Thyroid gland (tissue), 4 donors: Measurements from ENCODE around the gene FAM131C.

Source experiments
- POLR2A ChIP-seq, 2 donors: fragments of 450-650 bp; IDR thresholded peaks; one replicate each; pipeline ENCODE4 v1.6.1; 2017; ENCODE audit warnings: antibody characterized with exemption in 2 of 2, mild to moderate bottlenecking in 2 of 2, moderate library complexity in 1 of 2
- TF ChIP-seq, protein P1 (sequence below), 6 experiments: fragments of 200-600 bp in 3 of 6; fragments of 450-650 bp in 3 of 6; sonication (generic) in 3 of 6; IDR thresholded peaks; one replicate each; pipeline ENCODE4 v1.5.1; 2016 to 2019; ENCODE audit warnings: antibody characterized with exemption in 6 of 6, mild to moderate bottlenecking in 2 of 6, inconsistent platforms in 1 of 6, moderate library complexity in 1 of 6

DNA sequence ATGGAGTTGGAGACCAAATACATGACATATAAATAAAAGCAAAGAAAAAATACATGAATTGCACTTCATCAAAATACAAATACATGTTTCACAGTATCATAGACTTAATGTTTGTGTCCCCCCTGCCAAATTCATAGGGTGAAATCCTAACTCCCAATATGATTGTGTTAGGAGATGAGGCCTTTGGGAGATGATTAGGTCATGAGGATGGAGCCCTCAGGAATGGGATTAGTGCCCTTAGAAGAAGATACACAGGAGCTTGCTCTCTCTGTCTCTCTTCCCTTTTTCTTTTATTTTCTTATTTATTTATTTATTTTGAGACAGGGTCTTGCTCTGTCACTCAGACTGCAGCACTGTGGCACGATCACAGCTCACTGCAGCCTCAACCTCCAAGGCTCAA is 26.0 kb upstream of the FAM131C start:
- TF ChIP-seq, protein P1, sequence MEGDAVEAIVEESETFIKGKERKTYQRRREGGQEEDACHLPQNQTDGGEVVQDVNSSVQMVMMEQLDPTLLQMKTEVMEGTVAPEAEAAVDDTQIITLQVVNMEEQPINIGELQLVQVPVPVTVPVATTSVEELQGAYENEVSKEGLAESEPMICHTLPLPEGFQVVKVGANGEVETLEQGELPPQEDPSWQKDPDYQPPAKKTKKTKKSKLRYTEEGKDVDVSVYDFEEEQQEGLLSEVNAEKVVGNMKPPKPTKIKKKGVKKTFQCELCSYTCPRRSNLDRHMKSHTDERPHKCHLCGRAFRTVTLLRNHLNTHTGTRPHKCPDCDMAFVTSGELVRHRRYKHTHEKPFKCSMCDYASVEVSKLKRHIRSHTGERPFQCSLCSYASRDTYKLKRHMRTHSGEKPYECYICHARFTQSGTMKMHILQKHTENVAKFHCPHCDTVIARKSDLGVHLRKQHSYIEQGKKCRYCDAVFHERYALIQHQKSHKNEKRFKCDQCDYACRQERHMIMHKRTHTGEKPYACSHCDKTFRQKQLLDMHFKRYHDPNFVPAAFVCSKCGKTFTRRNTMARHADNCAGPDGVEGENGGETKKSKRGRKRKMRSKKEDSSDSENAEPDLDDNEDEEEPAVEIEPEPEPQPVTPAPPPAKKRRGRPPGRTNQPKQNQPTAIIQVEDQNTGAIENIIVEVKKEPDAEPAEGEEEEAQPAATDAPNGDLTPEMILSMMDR (IDR thresholded peaks at IDR 0.05): no peak
- no peak for TF ChIP-seq POLR2A (IDR thresholded peaks at IDR 0.05)
